CD4-positive, alpha-beta T cell treated with Interleukin-4 for 4 hours (primary cell): ENCODE data around the gene GLYAT.

Experiments
- DNase-seq: peaks from one replicate; pipeline ENCODE4 v3.0.0-alpha.2; 2020

GLYAT gene

GRCh38 chr11:58676563-58677135, 55.1 kb downstream of the GLYAT start:
- no peak for DNase-seq

DNA sequence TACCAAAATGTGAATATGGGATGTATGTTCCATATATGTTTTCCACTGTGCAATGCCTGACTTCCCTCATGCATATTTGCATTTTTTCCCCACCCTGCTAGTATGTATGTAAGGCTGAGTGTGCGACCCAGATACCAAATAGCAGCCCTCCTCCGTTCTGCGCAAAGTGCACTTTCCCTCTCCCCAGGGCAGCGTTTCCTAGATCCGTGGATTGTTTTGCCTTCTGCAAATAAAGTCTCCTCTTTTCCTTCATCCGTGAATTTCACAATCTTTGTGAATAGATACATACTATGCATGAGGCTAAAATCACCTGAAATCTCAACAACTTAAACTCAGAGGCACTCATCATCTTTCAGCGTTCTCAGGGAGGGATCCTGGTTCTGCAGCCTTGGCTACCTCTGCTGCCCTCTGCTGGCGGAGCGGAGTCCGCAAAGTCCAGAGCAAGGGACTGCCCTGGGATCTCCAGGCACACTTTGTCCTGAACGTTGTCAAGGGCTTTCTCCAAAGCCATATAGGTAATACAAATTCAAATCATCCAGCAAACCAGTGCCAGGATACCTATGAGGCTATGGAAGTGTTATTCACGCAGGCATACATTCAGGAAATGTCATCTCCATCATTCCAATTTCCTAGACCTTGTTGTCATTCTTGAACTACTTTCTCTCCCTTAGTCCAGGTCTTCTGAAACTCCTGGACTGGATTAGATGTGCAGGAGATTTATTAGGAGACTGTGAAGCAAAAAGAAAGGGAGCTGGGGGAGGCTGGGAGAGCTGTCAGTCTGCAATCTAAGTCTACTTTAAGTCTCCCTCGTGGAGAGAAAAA, 56.2 kb downstream of the GLYAT start:
- DNase-seq = peak; percentile 72

DNA sequence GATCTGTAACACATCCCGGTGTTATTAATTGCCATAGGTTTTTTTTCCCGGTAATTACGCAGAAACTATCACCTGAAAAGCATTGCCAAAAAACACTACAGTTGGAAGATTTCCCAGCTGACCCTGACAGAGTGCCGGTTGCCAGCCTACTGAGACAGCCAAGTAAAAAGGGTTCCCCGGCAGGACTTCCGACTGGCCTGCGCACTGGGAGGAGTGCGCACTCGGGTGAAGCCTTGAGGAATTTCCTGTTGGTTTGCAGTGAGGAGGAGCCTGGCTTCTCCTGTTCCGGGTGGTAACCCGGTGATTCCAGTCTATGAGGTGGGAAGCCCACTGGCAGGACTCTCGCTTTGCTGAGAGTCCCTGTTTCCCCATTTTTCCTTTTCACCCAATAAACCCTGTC, 57.1 kb downstream of the GLYAT start:
- DNase-seq = no peak

DNA sequence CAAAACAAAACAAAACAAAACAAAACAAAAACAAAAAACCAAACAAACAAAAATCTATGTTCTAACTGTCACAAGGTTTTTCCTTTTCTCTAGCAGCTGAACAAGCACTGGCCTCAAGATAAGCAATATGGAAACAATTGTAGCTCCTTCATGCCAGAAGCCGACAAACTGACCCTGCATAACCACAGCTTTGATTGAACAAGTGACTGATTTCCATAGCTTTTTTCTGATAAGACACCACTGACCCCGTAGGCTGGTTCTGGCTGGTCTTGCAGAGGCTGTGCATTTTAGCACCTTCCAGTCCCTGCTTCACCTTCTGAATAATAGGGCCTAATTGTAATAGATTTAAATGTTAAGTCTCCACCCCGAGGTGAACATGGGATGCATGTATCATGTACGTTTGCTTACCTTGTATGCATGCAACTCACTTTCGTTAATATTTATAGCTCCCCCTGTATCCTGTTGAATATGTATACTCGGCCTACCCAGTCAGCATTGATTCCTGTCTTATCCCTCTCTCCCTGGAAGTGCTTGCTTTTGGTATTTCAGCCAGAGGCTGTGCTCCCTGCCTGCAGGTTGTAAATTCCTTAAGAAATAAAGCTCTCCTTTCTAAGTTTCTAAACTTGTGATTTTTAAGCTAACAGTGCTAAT, 59.6 kb downstream of the GLYAT start:
- no peak for DNase-seq

DNA sequence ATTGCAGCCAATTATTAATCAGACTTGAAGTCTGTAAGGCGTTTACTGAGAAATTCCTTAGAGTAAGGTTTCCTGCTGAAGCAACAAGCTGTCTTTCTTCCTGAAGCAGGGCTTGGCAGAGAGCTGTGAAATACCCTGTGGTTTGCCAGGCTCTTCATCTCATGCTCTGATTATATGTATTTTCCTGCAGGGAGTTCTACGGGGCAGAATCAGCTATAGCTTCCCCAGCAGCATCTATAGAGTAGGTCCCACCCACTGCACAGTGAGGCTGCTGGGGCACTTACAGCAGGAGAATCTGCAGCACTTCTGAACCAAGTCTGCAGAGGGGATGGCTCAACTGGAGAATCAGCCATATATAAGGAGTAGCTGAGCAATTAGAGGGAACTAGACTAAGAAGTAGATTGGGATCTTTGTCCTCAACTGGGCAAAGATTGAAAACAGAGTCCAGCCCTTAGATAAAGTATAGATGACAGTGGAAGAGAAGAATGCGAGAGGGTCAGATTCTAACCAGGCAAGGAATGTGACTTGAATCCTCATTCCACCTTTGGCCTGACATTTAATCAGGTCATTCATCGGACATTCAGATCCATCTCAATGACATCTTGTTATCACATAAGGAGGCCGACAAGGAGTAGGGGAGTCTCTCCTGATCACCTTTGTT, 71.7 kb downstream of the GLYAT start:
- no peak for DNase-seq

- no peak for DNase-seq
These were observed 72.3 kb downstream of the GLYAT start for GRCh38 chr11:58659404-58659803.
